ENCODE measurements around the gene CEACAM20.

- no peak for TF ChIP-seq CTCF (IDR thresholded peaks at IDR 0.05)
- no peak for TF ChIP-seq POLR2A (IDR thresholded peaks at IDR 0.05)
Measured at GRCh38 chr19:44557933-44558332, 28.5 kb upstream of the CEACAM20 start.

All from heart left ventricle (tissue), 13 donors.